SU-DHL-6 (cell line): Measurements from ENCODE around the gene C20orf204.

Source experiments
- H2AFZ ChIP-seq: fragments of 200-600 bp; sonication (generic); 2 replicates; pipeline ENCODE4 v1.6.1; 2014; ENCODE audit warnings: low read depth, mild to moderate bottlenecking, moderate library complexity, mixed read lengths, antibody characterized with exemption, low read length; ENCODE audit not compliant: severe bottlenecking
- H3F3A ChIP-seq: fragments of 200-600 bp; shearing (Covaris generic); 2 replicates; pipeline ENCODE4 v1.6.0; 2016; ENCODE audit warnings: antibody characterized with exemption, mild to moderate bottlenecking; ENCODE audit not compliant: insufficient read depth
- H3K27ac ChIP-seq: fragments of 200-600 bp; sonication (generic); 2 replicates; pipeline ENCODE4 v1.5.1; 2016; ENCODE audit warnings: low read depth, mild to moderate bottlenecking, low read length, moderate library complexity, mixed read lengths
- H3K27me3 ChIP-seq: fragments of 200-600 bp; sonication (generic), shearing (Covaris generic); 2 replicates; pipeline ENCODE4 v1.6.0; 2014; ENCODE audit warnings: mild to moderate bottlenecking, low read length
- H3K36me3 ChIP-seq: fragments of 200-600 bp; sonication (generic); 2 replicates; pipeline ENCODE4 v1.6.1; 2014; ENCODE audit warnings: mild to moderate bottlenecking, low read length, mixed read lengths
- H3K4me2 ChIP-seq: fragments of 300-600, 200-600 bp; shearing (Covaris generic), sonication (generic); 2 replicates; pipeline ENCODE4 v1.6.0; 2014; ENCODE audit warnings: low read length, low read depth, mild to moderate bottlenecking; ENCODE audit not compliant: poor library complexity, severe bottlenecking
- H3K4me3 ChIP-seq: fragments of 200-600 bp; sonication (generic); 2 replicates; pipeline ENCODE4 v1.5.1; 2014; ENCODE audit warnings: antibody characterized with exemption, low read length, mild to moderate bottlenecking, mixed read lengths; ENCODE audit not compliant: insufficient read depth, poor library complexity, severe bottlenecking
- H3K79me2 ChIP-seq: fragments of 200-600 bp; sonication (generic); 2 replicates; pipeline ENCODE4 v1.6.1; 2014; ENCODE audit warnings: mild to moderate bottlenecking, low read length, moderate library complexity; ENCODE audit not compliant: insufficient read depth
- H3K9ac ChIP-seq: fragments of 200-600 bp; sonication (generic); 2 replicates; pipeline ENCODE4 v1.7.0; 2014; ENCODE audit warnings: mild to moderate bottlenecking, low read length
- H3K9me2 ChIP-seq: fragments of 200-600 bp; sonication (generic); replicated peaks from 2 replicates; pipeline ENCODE4 v1.6.1; 2014; ENCODE audit warnings: low read length; ENCODE audit not compliant: insufficient read depth
- H3K9me3 ChIP-seq: fragments of 200-600 bp; sonication (generic); 2 replicates; pipeline ENCODE4 v1.6.1; 2014; ENCODE audit warnings: low read length, mixed read lengths; ENCODE audit not compliant: insufficient read depth
- H4K20me1 ChIP-seq: fragments of 200-600 bp; sonication (generic); 2 replicates; pipeline ENCODE4 v1.6.1; 2014; ENCODE audit warnings: low read depth, mild to moderate bottlenecking, antibody characterized with exemption, low read length, moderate library complexity, mixed read lengths
- CTCF ChIP-seq: fragments of 200-600 bp; sonication (generic); IDR thresholded peaks from one replicate; pipeline ENCODE4 v1.5.1; 2017; ENCODE audit warnings: antibody characterized with exemption, mild to moderate bottlenecking, low read length, moderate library complexity; ENCODE audit not compliant: insufficient read depth, poor library complexity, severe bottlenecking
- EZH2phosphoT487 ChIP-seq: fragments of 200-600 bp; sonication (generic), shearing (Covaris generic); conservative IDR thresholded peaks from 2 replicates; pipeline ENCODE4 v1.6.1; 2018; ENCODE audit warnings: mild to moderate bottlenecking, antibody characterized with exemption, low read length, moderate library complexity, mixed read lengths

The C20orf204 gene

GRCh38 chr20:64037498-64038213 lies 1.7 kb downstream of the C20orf204 start:
- Histone ChIP-seq H3K4me2 (peak overlapping the region; percentile 88), H3K27me3 (no peaks in the 10 kb centered on the region), H2AFZ (no peak overlapping the region), H3K79me2 (no peaks in the 10 kb centered on the region), H3K9ac (0 out of 2 replicates have a peak overlapping the region, but pooled peaks have one; percentile 63), H3K27ac (no peak overlapping the region), H3K4me3 (no peak overlapping the region), H3F3A (no peaks in the 10 kb centered on the region), H3K36me3 (no peaks in the 10 kb centered on the region), H3K9me3 (no peaks in the 10 kb centered on the region), H4K20me1 (no peaks in the 10 kb centered on the region), H3K9me2 (no peaks in the 10 kb centered on the region)
- TF ChIP-seq CTCF (no peak), EZH2phosphoT487 (no peak)

- no peaks in the 10 kb centered on the region for H4K20me1 ChIP-seq
- peak overlapping the region; percentile 54 for H3K4me3 ChIP-seq
- no peaks in the 10 kb centered on the region for H3K9me3 ChIP-seq
- peak overlapping the region; percentile 98 for H2AFZ ChIP-seq
- peak overlapping the region; percentile 88 for H3K4me2 ChIP-seq
- no peaks in the 10 kb centered on the region for H3K79me2 ChIP-seq
- H3K27ac ChIP-seq, result no peak overlapping the region
- no peaks in the 10 kb centered on the region for H3K9me2 ChIP-seq
- H3K27me3 ChIP-seq, result no peaks in the 10 kb centered on the region
- TF ChIP-seq CTCF (no peak), EZH2phosphoT487 (no peak)
- no peaks in the 10 kb centered on the region for H3K36me3 ChIP-seq
- no peaks in the 10 kb centered on the region for H3F3A ChIP-seq
- peak overlapping the region; percentile 63; the same call in 1 of the 2 replicates for H3K9ac ChIP-seq
These were observed 2.2 kb downstream of the C20orf204 start for GRCh38 chr20:64038224-64038564.

- no peaks in the 10 kb centered on the region for H3K27me3 ChIP-seq
- H3K9ac ChIP-seq, result peak overlapping the region; percentile 63
- peak overlapping the region; percentile 88 for H3K4me2 ChIP-seq
- 0 out of 2 replicates have a peak overlapping the region, but pooled peaks have one; percentile 40 for H3K27ac ChIP-seq
- H3K79me2 ChIP-seq, result no peaks in the 10 kb centered on the region
- H3K36me3 ChIP-seq, result no peaks in the 10 kb centered on the region
- H3K9me3 ChIP-seq, result no peaks in the 10 kb centered on the region
- peaks cover 4% of the 10 kb centered on the region for H3F3A ChIP-seq
- H2AFZ ChIP-seq, result peak overlapping the region; percentile 98
- no peak for TF ChIP-seq EZH2phosphoT487
- TF ChIP-seq CTCF, result peak; percentile 54
- H3K4me3 ChIP-seq, result peak overlapping the region; percentile 54
- no peaks in the 10 kb centered on the region for H3K9me2 ChIP-seq
- H4K20me1 ChIP-seq, result no peaks in the 10 kb centered on the region
These were observed 2.7 kb downstream of the C20orf204 start for GRCh38 chr20:64038565-64039292.
